Testis (tissue), 3 donors: Measurements from ENCODE around the gene CTIF. TPM values are rescaled to one million over a fixed set of nuclear protein-coding genes. Genes with fewer than 3 reads are reported as not detected.

Source experiments
- DNase-seq: peaks from one replicate; pipeline ENCODE4 v3.0.0-alpha.2; 2019
- H3K27ac ChIP-seq, 2 donors: fragments of 200-600 bp; sonication (generic); one replicate each; pipeline ENCODE4 v1.5.1; 2019
- H3K27me3 ChIP-seq: fragments of 200-600 bp; sonication (generic); one replicate; pipeline ENCODE4 v1.5.1; 2019
- H3K36me3 ChIP-seq: fragments of 200-600 bp; sonication (generic); one replicate; pipeline ENCODE4 v1.5.1; 2017; ENCODE audit warnings: low read depth; ENCODE audit errors: missing control alignments
- H3K4me1 ChIP-seq: fragments of 200-600 bp; sonication (generic); one replicate; pipeline ENCODE4 v1.5.1; 2019
- H3K4me3 ChIP-seq, 2 donors: fragments of 200-600 bp; sonication (generic); one replicate each; pipeline ENCODE4 v1.5.1; 2017 to 2019
- H3K9me3 ChIP-seq: fragments of 200-600 bp; sonication (generic); one replicate; pipeline ENCODE4 v1.5.1; 2017
- CTCF ChIP-seq, 3 experiments: fragments of 450-650 bp in 2 of 3; fragments of 200-600 bp in 1 of 3; sonication (generic) in 1 of 3; IDR thresholded peaks; one replicate each; pipeline ENCODE4 v1.5.1; 2016 to 2019; ENCODE audit warnings: antibody characterized with exemption in 3 of 3, mild to moderate bottlenecking in 2 of 3, moderate library complexity in 1 of 3
- POLR2A ChIP-seq: fragments of 450-650 bp; IDR thresholded peaks from one replicate; pipeline ENCODE4 v1.6.1; 2017; ENCODE audit warnings: antibody characterized with exemption, mild to moderate bottlenecking, moderate library complexity
- WGBS, 2 donors: methylation state at CpG; one replicate each; pipeline ENCODE4 v1.1.5; 2018; 5-methylcytosine and 5-hydroxymethylcytosine counted together
- intact Hi-C: fragments of 100-400 bp; cut with DNase I; formaldehyde crosslinking; loops from one replicate; pipeline ENCODE4 v1.15.1; 2023; ENCODE audit warnings: low total_unique reads
- polyA plus RNA-seq: library from polyadenylated mRNA; stranded (reverse); fragments of 350-450 nt; fragmentation: Illumina TruSeq; extraction: RNeasy Lipid Tissue Mini Kit (QIAGEN cat#74804); gene quantifications from one replicate; pipeline ENCODE4 v1.2.3, GENCODE V29; 2014; ENCODE audit warnings: low read depth, low replicate concordance; ENCODE audit not compliant: insufficient read depth
- total RNA-seq, 2 donors: library from RNA; depleted of rRNA; stranded (reverse); fragments of >200 nt; gene quantifications; one replicate each; pipeline ENCODE4 v1.2.3, GENCODE V29; 2016

The CTIF gene
- total and polyA plus RNA-seq, 3 donors from 2014 or later: 33.8 to 41.5 (median 35.6) TPM

DNA sequence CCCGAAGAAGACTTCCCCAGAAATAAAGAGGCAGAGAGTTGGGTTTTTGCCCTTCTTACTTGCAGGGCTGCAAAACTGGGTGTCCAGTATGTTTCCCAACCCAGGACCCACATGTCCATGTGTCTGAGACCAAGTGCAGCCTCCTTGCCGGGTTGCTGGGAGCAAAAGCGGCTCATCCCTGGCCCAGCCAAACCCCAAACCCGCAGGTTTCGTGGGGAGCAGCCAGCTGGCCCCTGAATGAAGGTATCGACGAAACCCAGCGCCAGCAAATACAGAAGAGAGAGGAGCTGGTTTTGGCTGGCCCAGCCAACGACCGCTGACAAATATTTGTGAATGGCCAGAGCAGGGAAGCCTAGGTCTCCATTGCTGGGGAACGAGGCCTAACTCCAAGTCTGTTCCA is 214.9 kb downstream of the CTIF start:
- Histone ChIP-seq H3K27me3 (no peaks in the 10 kb centered on the region), H3K9me3 (no peaks in the 10 kb centered on the region), H3K4me3 (no peak overlapping the region), H3K4me1 (no peaks in the 10 kb centered on the region), H3K27ac (no peak overlapping the region), H3K36me3 (no peaks in the 10 kb centered on the region)
- no peak for TF ChIP-seq POLR2A
- TF ChIP-seq CTCF (IDR thresholded peaks at IDR 0.05): no peak
- WGBS, 2 donors: 85 to 91% methylated on average over 10 to 11 of the region's 11 CpGs
- DNase-seq: no peak
- intact Hi-C loops: no loop called here

- H3K4me3 ChIP-seq: no peak overlapping the region
- no peaks in the 10 kb centered on the region for H3K36me3 ChIP-seq
- 82 to 93% methylated on average over 4 to 5 of the region's 5 CpGs for WGBS, 2 donors
- TF ChIP-seq CTCF (IDR thresholded peaks at IDR 0.05): no peak
- no peak for TF ChIP-seq POLR2A
- intact Hi-C loops: no loop called here
- no peaks in the 10 kb centered on the region for H3K4me1 ChIP-seq
- DNase-seq: no peak
- H3K27ac ChIP-seq: no peak overlapping the region
- no peaks in the 10 kb centered on the region for H3K27me3 ChIP-seq
- H3K9me3 ChIP-seq: no peaks in the 10 kb centered on the region
These were observed 215.7 kb downstream of the CTIF start for GRCh38 chr18:48754559-48754958.

DNA sequence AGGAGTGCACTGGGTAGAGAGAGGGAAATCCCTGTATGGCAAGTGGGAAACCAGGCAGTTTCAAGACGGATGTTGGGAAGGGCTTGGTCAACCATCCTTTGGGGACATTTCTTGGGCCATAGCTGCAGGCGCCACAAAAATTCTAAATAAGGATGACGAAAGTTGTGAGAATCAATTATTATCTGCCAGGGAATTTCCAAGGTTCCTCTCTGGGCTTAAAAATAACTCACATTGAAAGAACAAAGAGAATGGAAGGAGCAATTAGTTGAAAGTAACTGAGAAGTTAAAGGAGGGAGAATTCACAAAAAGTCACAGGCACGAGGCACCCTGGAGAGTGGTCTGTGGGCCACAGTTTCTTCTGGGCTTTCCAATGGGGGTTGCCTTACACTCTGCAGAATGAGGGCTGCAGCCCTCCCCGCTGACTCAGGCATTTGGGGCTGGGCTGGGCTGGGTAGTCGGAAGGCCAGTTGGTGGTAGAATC is 216.2 kb downstream of the CTIF start:
- intact Hi-C loops: no loop called here
- TF ChIP-seq POLR2A (no peak), CTCF (IDR thresholded peaks at IDR 0.05) (no peak)
- Histone ChIP-seq H3K4me1 (no peaks in the 10 kb centered on the region), H3K36me3 (no peaks in the 10 kb centered on the region), H3K9me3 (no peaks in the 10 kb centered on the region), H3K27me3 (no peaks in the 10 kb centered on the region), H3K4me3 (no peak overlapping the region), H3K27ac (no peak overlapping the region)
- DNase-seq: no peak
- WGBS, 2 donors: 80 to 81% methylated on average over 6 of the region's 6 CpGs

GRCh38 chr18:48756511-48757226 is 217.8 kb downstream of the CTIF start:
- no peak overlapping the region for H3K4me3 ChIP-seq
- 72 to 85% methylated on average over 4 of the region's 4 CpGs for WGBS, 2 donors
- no peak for DNase-seq
- TF ChIP-seq POLR2A: no peak
- no peak for TF ChIP-seq CTCF (IDR thresholded peaks at IDR 0.05)
- intact Hi-C loops: no loop called here
- H3K4me1 ChIP-seq: no peaks in the 10 kb centered on the region
- no peaks in the 10 kb centered on the region for H3K9me3 ChIP-seq
- H3K27me3 ChIP-seq: no peaks in the 10 kb centered on the region
- H3K36me3 ChIP-seq: no peaks in the 10 kb centered on the region
- H3K27ac ChIP-seq: no peak overlapping the region

GRCh38 chr18:48757367-48757766 is 218.5 kb downstream of the CTIF start:
- intact Hi-C loops: no loop called here

More at GRCh38 chr18:48757367-48757766, 218.5 kb downstream of the CTIF start:
- Histone ChIP-seq H3K27me3 (no peaks in the 10 kb centered on the region), H3K9me3 (no peaks in the 10 kb centered on the region), H3K4me3 (no peak overlapping the region), H3K27ac (no peak overlapping the region), H3K4me1 (no peaks in the 10 kb centered on the region), H3K36me3 (no peaks in the 10 kb centered on the region)
- no peak for DNase-seq
- TF ChIP-seq CTCF (IDR thresholded peaks at IDR 0.05) (no peak), POLR2A (no peak)
- 75 to 82% methylated on average over 6 of the region's 6 CpGs for WGBS, 2 donors
